BE2C (cell line): Measurements from ENCODE around the gene PSAT1.

ENCODE experiments used
- DNase-seq: peaks from one replicate; pipeline ENCODE4 v3.0.0-alpha.2; 2020
- H3K27me3 ChIP-seq: fragments of 250-450 bp; sonication (Bioruptor Pico); 2 replicates; pipeline ENCODE4 v1.5.1; 2020; ENCODE audit warnings: mild to moderate bottlenecking
- H3K36me3 ChIP-seq: fragments of 250-450 bp; sonication (Bioruptor Pico); 2 replicates; pipeline ENCODE4 v1.5.1; 2020; ENCODE audit warnings: mild to moderate bottlenecking
- H3K4me1 ChIP-seq: fragments of 250-450 bp; sonication (Bioruptor Pico); 2 replicates; pipeline ENCODE4 v1.5.1; 2020
- H3K4me3 ChIP-seq: 2 replicates; pipeline ENCODE4 v1.5.1; 2011; ENCODE audit warnings: low read depth, low read length
- H3K9me3 ChIP-seq: fragments of 250-450 bp; sonication (Bioruptor Pico); 2 replicates; pipeline ENCODE4 v1.5.1; 2020
- TF ChIP-seq, protein P1 (sequence below): IDR thresholded peaks from 2 replicates; pipeline ENCODE4 v1.5.1; 2012; ENCODE audit warnings: mild to moderate bottlenecking, low read depth, low read length

PSAT1 gene

DNA sequence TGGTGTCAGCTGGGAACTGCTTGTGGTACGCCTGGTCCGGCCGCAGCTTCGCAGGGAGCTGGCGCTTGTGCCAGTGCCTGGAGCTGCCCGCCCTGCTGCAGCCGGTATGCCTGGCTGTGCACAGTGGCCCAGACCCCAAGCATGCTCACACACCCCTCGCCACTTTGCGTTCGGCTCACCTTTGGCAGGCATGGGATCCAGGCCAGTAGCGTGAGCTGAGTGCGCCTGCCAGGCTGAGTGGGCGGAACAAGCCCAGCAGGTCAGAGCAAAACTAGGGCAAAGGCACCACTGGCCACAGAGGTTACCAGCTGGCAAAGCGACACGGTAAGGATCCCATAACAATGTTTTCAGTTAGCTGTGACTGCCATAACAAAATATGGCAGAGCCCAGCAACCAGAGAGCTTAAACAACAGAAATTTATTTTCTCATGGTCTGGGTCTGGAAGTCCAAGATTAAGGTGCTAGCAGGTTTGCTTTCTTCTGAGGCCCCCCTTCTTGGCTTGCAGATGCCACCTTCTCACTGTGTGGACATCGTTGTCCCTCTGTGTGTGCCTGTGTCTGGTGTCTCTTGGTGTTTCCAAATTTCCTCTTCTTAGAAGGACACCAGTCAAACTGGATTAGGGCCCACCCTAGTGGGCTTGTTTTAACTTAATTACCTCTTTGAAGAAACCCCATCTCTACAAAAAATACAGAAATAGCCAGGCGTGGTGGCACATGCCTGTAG is 61.6 kb downstream of the PSAT1 start:
- no peak for DNase-seq
- no peaks in the 10 kb centered on the region for H3K36me3 ChIP-seq
- no peak overlapping the region for H3K4me3 ChIP-seq
- TF ChIP-seq, protein P1, sequence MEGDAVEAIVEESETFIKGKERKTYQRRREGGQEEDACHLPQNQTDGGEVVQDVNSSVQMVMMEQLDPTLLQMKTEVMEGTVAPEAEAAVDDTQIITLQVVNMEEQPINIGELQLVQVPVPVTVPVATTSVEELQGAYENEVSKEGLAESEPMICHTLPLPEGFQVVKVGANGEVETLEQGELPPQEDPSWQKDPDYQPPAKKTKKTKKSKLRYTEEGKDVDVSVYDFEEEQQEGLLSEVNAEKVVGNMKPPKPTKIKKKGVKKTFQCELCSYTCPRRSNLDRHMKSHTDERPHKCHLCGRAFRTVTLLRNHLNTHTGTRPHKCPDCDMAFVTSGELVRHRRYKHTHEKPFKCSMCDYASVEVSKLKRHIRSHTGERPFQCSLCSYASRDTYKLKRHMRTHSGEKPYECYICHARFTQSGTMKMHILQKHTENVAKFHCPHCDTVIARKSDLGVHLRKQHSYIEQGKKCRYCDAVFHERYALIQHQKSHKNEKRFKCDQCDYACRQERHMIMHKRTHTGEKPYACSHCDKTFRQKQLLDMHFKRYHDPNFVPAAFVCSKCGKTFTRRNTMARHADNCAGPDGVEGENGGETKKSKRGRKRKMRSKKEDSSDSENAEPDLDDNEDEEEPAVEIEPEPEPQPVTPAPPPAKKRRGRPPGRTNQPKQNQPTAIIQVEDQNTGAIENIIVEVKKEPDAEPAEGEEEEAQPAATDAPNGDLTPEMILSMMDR, result no peak
- peaks cover 4% of the 10 kb centered on the region for H3K4me1 ChIP-seq
- no peaks in the 10 kb centered on the region for H3K9me3 ChIP-seq
- H3K27me3 ChIP-seq, result no peaks in the 10 kb centered on the region

DNA sequence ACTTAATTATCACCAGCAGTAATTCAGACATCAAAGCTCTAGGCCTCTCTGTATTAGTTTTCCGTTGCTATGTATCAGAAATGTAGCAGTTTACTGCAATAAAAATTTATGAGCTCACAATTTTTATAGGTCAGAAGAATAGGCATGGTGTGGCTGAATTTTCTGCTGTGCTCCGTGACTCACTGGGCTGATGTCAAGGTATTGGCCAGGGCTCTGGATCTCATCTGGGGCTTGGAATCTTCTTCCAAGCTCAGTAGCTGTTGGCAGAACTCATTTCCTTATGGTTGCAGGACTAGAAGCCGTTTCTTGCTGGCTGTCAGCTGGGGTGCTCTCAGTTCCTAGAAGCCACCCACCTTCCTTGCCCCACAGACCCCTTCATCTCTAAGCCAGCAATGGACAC is 66.3 kb downstream of the PSAT1 start:
- H3K36me3 ChIP-seq, result no peaks in the 10 kb centered on the region
- DNase-seq, result no peak
- H3K4me3 ChIP-seq, result no peak overlapping the region
- no peaks in the 10 kb centered on the region for H3K9me3 ChIP-seq
- H3K27me3 ChIP-seq, result no peaks in the 10 kb centered on the region
- TF ChIP-seq, protein P1, result no peak
- H3K4me1 ChIP-seq, result no peaks in the 10 kb centered on the region; the same call in 1 of the 2 replicates

DNA sequence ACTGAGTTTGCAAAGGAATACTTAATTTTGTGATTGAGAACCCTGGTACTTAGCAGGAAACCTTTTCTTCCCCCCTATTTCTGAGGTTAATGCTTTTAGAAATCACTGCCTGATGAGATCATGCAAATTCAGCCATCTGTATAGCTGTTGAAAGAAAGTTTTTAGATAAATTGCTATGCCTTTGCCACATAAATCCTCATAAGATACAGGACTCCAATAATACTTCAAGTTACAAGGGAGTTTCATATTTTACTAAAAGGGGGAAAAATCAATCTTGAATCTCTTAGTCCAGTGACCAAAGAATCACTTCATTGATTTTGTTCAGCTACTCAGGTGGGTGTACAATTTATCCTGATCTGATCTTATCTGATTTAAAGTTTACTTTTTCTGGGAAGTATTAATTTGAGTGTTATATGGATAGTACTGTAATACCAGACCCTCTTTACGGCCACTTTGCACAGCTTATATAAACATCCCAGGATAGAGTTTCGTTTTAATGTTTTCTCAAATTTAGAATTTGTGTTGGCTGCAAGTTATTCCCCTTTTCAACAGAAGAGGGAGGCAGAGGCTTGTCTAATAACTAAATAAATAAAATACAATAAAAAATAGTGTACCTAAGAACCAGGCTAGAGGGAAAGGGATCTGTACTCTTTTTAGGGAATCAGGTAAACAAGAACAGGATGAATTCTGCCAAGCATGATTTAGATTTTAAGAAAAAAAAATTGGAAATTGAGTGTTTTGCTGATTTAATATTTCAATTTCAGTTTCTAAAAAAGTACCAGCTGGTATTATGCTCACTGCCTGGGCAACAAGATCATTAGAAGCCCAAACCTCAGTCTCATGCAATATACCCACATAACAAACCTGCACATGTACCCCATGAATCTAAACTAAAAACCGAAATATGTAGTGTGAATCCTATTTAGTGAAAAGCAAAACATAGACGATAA is 69.1 kb downstream of the PSAT1 start:
- DNase-seq, result no peak
- H3K4me1 ChIP-seq, result no peaks in the 10 kb centered on the region
- no peaks in the 10 kb centered on the region for H3K36me3 ChIP-seq
- no peaks in the 10 kb centered on the region for H3K9me3 ChIP-seq
- H3K27me3 ChIP-seq, result no peaks in the 10 kb centered on the region
- TF ChIP-seq, protein P1, result peak; percentile 65
- H3K4me3 ChIP-seq, result no peak overlapping the region

DNA sequence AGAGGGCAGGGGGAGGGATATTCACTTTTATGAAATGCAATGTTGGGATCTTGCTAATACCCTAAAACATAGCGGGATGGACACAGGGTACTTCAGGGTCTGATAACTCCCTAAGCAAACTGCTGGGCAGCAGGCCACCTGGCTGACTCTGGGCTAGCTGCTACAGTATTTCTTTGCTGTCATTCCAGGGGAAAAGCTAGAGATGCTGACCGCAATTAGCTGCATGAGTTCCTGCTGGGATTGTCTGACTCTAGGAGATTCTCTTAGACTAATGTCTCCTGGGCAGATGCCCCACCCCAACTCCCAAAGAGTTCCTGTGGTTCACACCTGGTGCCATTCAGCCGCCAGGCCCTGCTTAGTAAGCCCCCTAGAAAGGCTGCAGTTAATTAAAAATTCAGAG is 69.9 kb downstream of the PSAT1 start:
- TF ChIP-seq, protein P1, result no peak
- no peak for DNase-seq
- no peaks in the 10 kb centered on the region for H3K9me3 ChIP-seq
- no peak overlapping the region for H3K4me3 ChIP-seq
- H3K36me3 ChIP-seq, result no peaks in the 10 kb centered on the region
- H3K27me3 ChIP-seq, result no peaks in the 10 kb centered on the region
- H3K4me1 ChIP-seq, result no peaks in the 10 kb centered on the region

DNA sequence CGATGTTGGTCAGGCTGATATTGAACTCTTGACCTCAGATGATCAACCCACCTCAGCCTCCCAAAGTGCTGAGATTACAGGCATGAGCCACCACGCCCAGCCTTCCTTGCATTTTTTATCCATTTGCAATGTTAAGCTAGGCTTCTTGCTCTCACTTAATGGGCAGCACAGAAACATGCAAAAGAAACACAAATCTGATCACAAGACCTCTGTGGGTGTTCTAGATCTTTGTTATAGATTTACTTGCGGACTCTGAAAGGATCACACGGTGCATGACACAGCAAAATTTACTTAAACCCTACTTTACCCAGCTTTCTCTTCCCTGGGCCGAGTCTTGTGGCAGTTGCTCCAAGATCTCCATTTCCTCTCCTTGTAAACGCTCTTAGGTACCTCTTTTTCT is 71.3 kb downstream of the PSAT1 start:
- Histone ChIP-seq H3K9me3 (no peaks in the 10 kb centered on the region), H3K27me3 (no peaks in the 10 kb centered on the region), H3K36me3 (no peaks in the 10 kb centered on the region), H3K4me3 (no peak overlapping the region), H3K4me1 (no peaks in the 10 kb centered on the region)
- no peak for DNase-seq
- TF ChIP-seq, protein P1, result no peak
